ENCODE results near the gene ADAMTS8. TPM values are rescaled to one million over a fixed set of nuclear protein-coding genes. Genes with fewer than 3 reads are reported as not detected.

The ADAMTS8 gene
- total RNA-seq, 2 experiments from 2014 or later, result not detected

DNA sequence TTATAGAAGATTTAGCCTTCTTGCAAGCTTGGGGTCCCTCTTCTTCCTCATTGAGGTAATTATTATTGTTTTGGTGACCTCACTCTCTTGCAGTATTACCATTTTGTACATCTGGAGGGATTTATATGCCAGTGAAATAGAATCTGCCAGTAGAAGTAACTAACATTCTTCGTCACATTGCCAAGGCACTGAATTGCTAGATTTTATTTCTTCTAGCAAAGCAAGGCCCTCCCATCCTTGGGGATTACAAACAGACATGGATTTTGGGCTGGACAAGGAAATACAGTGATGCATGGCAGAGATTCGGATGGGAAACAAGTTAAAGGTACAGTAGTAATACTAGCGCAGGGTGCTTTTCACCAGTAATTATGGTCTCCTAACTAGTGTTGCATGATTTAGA is 27.9 kb upstream of the ADAMTS8 start:
- no peaks in the 10 kb centered on the region for H3K4me1 Mint-ChIP-seq (ENCODE audit: low read depth)

DNA sequence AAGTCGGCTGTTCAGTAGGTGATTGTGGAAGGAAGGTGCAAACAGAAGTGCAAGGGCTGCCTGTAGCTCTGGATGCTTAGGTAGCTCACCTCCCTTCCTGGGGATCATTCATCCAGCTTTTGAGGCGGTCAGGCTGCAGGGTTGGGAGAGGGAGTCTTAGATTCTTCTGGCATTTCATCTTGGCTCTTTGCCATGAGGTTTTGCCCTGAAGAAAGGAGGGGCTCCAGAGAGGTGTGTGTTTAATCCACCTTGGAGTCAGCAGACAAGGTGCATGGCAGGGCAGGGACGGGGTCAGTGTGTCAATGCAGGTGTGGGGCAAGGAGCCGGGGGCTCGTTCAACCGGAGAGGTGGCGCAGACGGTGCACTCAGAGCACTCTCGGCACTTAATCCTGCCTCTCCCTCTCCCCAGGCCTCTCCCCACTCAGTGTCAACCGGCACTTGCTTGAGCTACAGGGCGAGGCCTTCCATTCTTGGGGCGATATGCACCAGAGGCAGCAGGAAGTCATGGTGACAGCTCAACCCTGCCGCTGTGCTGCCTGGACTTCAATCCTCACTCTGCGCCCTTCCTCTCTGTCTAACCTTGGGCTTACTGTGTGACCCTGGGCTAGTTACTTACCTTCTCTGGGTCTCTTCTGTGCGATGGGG is 27.2 kb upstream of the ADAMTS8 start:
- POLR2A ChIA-PET, result no interaction called here
- H3K4me1 Mint-ChIP-seq (ENCODE audit: low read depth), result no peaks in the 10 kb centered on the region
- ATAC-seq (no peak), DNase-seq (no peak)
- no peaks in the 10 kb centered on the region for H3K36me3 Mint-ChIP-seq (ENCODE audit: low read depth)
- no peak overlapping the region for H3K4me3 Mint-ChIP-seq
- no peaks in the 10 kb centered on the region for H3K9me3 Mint-ChIP-seq (ENCODE audit: insufficient read depth)
- peaks cover 26% of the 10 kb centered on the region for H3K27me3 Mint-ChIP-seq (ENCODE audit: low read depth)
- no peak overlapping the region for H3K27ac Mint-ChIP-seq
- CTCF ChIA-PET, result no interaction called here

More for the DNA sequence above, 27.9 kb upstream of the ADAMTS8 start:
- POLR2A ChIA-PET, result no interaction called here
- peaks cover 19% of the 10 kb centered on the region for H3K27me3 Mint-ChIP-seq (ENCODE audit: low read depth)
- no peaks in the 10 kb centered on the region for H3K36me3 Mint-ChIP-seq (ENCODE audit: low read depth)
- H3K4me3 Mint-ChIP-seq, result no peak overlapping the region
- DNase-seq (no peak), ATAC-seq (no peak)
- H3K27ac Mint-ChIP-seq, result no peak overlapping the region
- CTCF ChIA-PET, result no interaction called here
- no peaks in the 10 kb centered on the region for H3K9me3 Mint-ChIP-seq (ENCODE audit: insufficient read depth)

DNA sequence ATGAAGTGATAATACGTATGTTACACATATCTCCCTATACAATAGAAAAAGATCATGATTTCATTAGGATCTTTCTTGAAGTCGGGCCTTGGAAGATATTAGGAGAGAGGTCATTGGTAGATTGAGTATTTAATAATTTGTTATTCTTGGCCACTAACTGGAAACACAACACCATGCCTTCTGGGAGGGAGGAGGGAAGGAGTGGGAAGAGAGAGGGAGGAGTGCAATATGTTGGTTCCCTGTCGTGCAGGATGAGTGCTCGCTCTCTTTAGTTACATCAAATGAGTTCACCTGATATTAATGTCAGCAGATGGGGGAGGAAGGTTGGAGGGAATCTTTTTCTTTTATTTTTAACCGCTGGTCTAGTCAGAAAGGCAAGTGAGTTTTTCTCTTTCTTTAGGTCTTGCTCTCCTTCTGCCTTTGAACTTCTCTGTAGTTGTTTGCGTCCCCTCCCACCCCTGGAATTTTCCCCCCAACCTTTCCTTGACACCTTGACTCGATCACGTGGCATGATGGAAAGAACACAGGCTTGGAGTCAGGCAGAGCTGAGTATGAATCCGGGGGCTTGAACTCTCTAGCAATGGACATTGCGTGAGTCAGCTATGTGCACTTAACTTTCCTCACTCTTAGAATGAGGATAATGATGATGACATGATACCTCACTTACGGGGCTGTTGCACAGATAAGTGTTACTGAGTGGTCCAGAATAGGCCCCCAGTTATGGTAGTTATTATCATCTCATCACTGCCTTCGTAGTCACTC is 26.3 kb upstream of the ADAMTS8 start:
- ATAC-seq (no peak), DNase-seq (no peak)
- Mint-ChIP-seq H3K27me3 (ENCODE audit: low read depth) (peaks cover 35% of the 10 kb centered on the region), H3K9me3 (ENCODE audit: insufficient read depth) (no peaks in the 10 kb centered on the region), H3K4me3 (no peak overlapping the region), H3K27ac (no peak overlapping the region), H3K36me3 (ENCODE audit: low read depth) (no peaks in the 10 kb centered on the region), H3K4me1 (ENCODE audit: low read depth) (peaks cover 3% of the 10 kb centered on the region)
- ChIA-PET POLR2A (no interaction called here), CTCF (no interaction called here)

DNA sequence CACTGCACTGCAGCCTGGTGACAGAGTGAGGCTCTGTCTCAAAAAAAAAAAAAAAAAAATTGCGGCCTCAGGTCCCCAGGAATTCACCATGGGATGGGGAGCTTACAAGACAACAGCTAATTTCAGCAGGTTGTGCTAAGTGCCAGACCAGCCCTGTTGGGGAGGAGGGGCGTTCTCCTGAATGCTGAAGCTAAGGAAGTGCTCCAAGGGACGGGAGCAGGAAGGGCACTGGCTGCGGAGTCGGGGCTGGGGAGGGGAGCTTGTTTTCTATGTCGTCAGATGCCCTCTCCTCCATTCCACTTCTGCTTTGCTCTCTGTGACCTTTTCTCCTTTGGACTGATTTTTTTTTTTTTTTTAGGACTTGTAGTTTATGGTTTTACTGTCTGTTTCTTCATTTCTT is 24.5 kb upstream of the ADAMTS8 start:
- Mint-ChIP-seq H3K27me3 (ENCODE audit: low read depth) (peaks cover 46% of the 10 kb centered on the region), H3K9me3 (ENCODE audit: insufficient read depth) (no peaks in the 10 kb centered on the region), H3K27ac (no peak overlapping the region), H3K4me1 (ENCODE audit: low read depth) (peaks cover 8% of the 10 kb centered on the region), H3K36me3 (ENCODE audit: low read depth) (no peaks in the 10 kb centered on the region), H3K4me3 (no peak overlapping the region)
- ChIA-PET POLR2A (interaction anchor here (0.6 kb wide), 1 partner anchor 35 kb away, joined by 3 read pairs; no protein-coding TSS in a partner anchor), CTCF (interaction anchor here (0.6 to 1.5 kb wide), 3 partner anchors 10 to 614 kb away, joined by 3 to 4 read pairs (median 4); no protein-coding TSS in a partner anchor)
- no peak for ATAC-seq
- no peak for DNase-seq

GRCh38 chr11:130452176-130452575 is 23.8 kb upstream of the ADAMTS8 start:
- ATAC-seq, result no peak
- H3K9me3 Mint-ChIP-seq (ENCODE audit: insufficient read depth), result no peaks in the 10 kb centered on the region
- ChIA-PET POLR2A (no interaction called here), CTCF (interaction anchor here (1.5 kb wide), 2 partner anchors 17 to 410 kb away, joined by 4 to 5 read pairs; no protein-coding TSS in a partner anchor)
- peaks cover 48% of the 10 kb centered on the region for H3K27me3 Mint-ChIP-seq (ENCODE audit: low read depth)
- H3K36me3 Mint-ChIP-seq (ENCODE audit: low read depth), result no peaks in the 10 kb centered on the region
- H3K4me3 Mint-ChIP-seq, result no peak overlapping the region
- peaks cover 9% of the 10 kb centered on the region for H3K4me1 Mint-ChIP-seq (ENCODE audit: low read depth)
- DNase-seq, result no peak
- H3K27ac Mint-ChIP-seq, result no peak overlapping the region

DNA sequence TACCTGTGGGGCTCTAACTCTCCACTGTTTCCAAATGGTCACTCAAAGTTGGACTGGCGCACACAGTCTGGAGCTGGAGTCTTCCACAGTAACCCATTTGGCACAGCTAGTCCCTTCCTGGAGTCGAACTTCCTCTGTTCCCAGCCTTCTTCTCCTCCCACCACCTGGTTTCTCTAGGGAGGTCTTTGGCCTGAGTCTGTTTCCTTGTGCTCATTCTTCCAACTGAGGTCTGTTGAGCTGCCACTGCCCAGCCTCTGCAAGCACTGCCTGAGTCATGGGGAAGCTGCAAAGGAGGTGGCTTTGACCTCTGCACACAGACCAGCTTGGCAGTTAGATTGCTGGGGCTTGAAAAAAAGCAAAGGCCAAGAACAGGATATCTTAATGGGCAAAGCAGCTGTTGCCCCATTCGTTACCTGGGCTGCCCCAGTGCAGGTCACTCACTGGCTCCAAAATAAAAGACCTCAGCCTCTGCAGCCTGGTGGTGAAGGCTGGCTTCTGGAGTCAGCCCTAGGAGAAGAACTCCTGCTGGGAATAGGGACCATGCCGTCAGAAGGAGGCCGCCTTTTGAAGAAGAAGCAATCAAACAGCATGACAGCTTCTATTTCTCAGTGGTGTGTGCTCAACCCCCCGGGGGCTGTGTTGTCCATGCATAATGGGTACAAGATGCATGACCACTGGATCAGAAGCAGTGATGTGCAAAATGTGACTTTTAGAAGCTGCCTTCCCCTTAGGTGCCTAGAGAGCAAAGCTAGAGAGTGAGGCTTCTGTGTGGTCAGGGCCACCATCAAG is 23.0 kb upstream of the ADAMTS8 start:
- ATAC-seq (no peak), DNase-seq (no peak)
- no peaks in the 10 kb centered on the region for H3K9me3 Mint-ChIP-seq (ENCODE audit: insufficient read depth)
- ChIA-PET CTCF (interaction anchor here (1.5 kb wide), 2 partner anchors 17 to 411 kb away, joined by 4 to 5 read pairs; no protein-coding TSS in a partner anchor), POLR2A (no interaction called here)
- H3K4me3 Mint-ChIP-seq, result no peak overlapping the region
- H3K36me3 Mint-ChIP-seq (ENCODE audit: low read depth), result no peaks in the 10 kb centered on the region
- peaks cover 9% of the 10 kb centered on the region for H3K4me1 Mint-ChIP-seq (ENCODE audit: low read depth)
- peaks cover 53% of the 10 kb centered on the region for H3K27me3 Mint-ChIP-seq (ENCODE audit: low read depth)
- H3K27ac Mint-ChIP-seq, result no peak overlapping the region

- Mint-ChIP-seq H3K36me3 (ENCODE audit: low read depth) (no peaks in the 10 kb centered on the region), H3K27ac (no peak overlapping the region), H3K4me3 (peak overlapping the region; percentile 51), H3K4me1 (ENCODE audit: low read depth) (peaks cover 9% of the 10 kb centered on the region), H3K27me3 (ENCODE audit: low read depth) (peaks cover 62% of the 10 kb centered on the region), H3K9me3 (ENCODE audit: insufficient read depth) (no peaks in the 10 kb centered on the region)
- DNase-seq, result no peak
- ATAC-seq, result no peak
- POLR2A ChIA-PET, result no interaction called here
- CTCF ChIA-PET, result interaction anchor here (1.4 kb wide), 1 partner anchor 13 kb away, joined by 3 read pairs; no protein-coding TSS in a partner anchor
Observed at GRCh38 chr11:130449996-130450769, 21.8 kb upstream of the ADAMTS8 start.

DNA sequence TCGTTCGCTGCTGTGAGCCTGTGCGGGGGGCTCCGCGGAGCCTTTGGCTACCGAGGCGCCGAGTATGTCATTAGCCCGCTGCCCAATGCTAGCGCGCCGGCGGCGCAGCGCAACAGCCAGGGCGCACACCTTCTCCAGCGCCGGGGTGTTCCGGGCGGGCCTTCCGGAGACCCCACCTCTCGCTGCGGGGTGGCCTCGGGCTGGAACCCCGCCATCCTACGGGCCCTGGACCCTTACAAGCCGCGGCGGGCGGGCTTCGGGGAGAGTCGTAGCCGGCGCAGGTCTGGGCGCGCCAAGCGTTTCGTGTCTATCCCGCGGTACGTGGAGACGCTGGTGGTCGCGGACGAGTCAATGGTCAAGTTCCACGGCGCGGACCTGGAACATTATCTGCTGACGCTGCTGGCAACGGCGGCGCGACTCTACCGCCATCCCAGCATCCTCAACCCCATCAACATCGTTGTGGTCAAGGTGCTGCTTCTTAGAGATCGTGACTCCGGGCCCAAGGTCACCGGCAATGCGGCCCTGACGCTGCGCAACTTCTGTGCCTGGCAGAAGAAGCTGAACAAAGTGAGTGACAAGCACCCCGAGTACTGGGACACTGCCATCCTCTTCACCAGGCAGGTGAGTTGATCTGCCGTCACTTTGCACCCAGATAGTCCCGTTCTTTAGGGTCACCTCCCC is 21.0 kb upstream of the ADAMTS8 start:
- no peaks in the 10 kb centered on the region for H3K36me3 Mint-ChIP-seq (ENCODE audit: low read depth)
- H3K9me3 Mint-ChIP-seq (ENCODE audit: insufficient read depth), result no peaks in the 10 kb centered on the region
- H3K27ac Mint-ChIP-seq, result no peak overlapping the region
- H3K27me3 Mint-ChIP-seq (ENCODE audit: low read depth), result peaks cover 59% of the 10 kb centered on the region
- DNase-seq (no peak), ATAC-seq (no peak)
- H3K4me1 Mint-ChIP-seq (ENCODE audit: low read depth), result peaks cover 9% of the 10 kb centered on the region
- H3K4me3 Mint-ChIP-seq, result peak overlapping the region; percentile 57
- ChIA-PET CTCF (interaction anchor here (1.4 kb wide), 1 partner anchor 12 kb away, joined by 3 read pairs; no protein-coding TSS in a partner anchor), POLR2A (no interaction called here)

DNA sequence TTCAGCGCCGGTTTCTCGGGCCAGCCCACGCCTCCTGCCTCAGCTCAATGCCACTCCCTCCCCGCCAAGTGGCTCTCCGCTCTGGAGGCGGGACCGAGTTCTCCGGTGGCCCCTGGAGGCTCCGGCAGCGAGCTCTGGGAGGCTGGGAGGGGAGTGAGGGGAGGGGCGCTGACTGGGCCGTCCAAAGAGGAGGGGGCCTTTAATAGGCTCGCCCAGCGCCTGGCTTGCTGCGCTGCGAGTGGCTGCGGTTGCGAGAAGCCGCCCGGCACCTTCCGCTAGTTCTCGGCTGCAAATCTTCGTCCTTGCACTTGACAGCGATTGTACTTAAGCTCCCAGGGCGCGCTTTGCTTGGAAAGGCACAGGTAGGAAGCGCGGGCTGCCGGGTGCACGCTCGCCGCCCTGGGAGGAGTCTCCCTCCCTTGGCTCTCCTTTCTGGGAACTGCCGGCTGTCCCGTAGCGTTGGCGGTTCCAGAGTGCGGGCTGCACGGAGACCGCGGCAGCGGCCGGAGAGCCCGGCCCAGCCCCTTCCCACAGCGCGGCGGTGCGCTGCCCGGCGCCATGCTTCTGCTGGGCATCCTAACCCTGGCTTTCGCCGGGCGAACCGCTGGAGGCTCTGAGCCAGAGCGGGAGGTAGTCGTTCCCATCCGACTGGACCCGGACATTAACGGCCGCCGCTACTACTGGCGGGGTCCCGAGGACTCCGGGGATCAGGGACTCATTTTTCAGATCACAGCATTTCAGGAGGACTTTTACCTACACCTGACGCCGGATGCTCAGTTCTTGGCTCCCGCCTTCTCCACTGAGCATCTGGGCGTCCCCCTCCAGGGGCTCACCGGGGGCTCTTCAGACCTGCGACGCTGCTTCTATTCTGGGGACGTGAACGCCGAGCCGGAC is 20.3 kb upstream of the ADAMTS8 start, which contains the start of gene ADAMTS15:
TSS of gene ADAMTS15 (plus strand) at position 230 of the 894 bp plus-strand sequence. CDS start at position 559, 329 bp downstream.
- H3K4me3 Mint-ChIP-seq, result peak within 1 kb of the TSS; percentile 57
- no peaks in the 10 kb centered on the region for H3K36me3 Mint-ChIP-seq (ENCODE audit: low read depth)
- ChIA-PET CTCF (interaction anchor here (1.2 to 3.4 kb wide), 2 partner anchors 13 to 413 kb away, joined by 4 to 13 read pairs; no protein-coding TSS in a partner anchor), POLR2A (no interaction called here)
- H3K27me3 Mint-ChIP-seq (ENCODE audit: low read depth), result peaks cover 56% of the 10 kb centered on the region
- no peaks in the 10 kb centered on the region for H3K9me3 Mint-ChIP-seq (ENCODE audit: insufficient read depth)
- peaks cover 9% of the 10 kb centered on the region for H3K4me1 Mint-ChIP-seq (ENCODE audit: low read depth)
- DNase-seq, result peak; percentile 58
- no peak within 1 kb of the TSS for H3K27ac Mint-ChIP-seq
- ATAC-seq, result peak; percentile 93

GRCh38 chr11:130448039-130448415 is 19.6 kb upstream of the ADAMTS8 start:
- ATAC-seq (no peak), DNase-seq (no peak)
- Mint-ChIP-seq H3K36me3 (ENCODE audit: low read depth) (no peaks in the 10 kb centered on the region), H3K4me1 (ENCODE audit: low read depth) (peaks cover 9% of the 10 kb centered on the region), H3K9me3 (ENCODE audit: insufficient read depth) (no peaks in the 10 kb centered on the region), H3K27me3 (ENCODE audit: low read depth) (peaks cover 56% of the 10 kb centered on the region), H3K27ac (no peak overlapping the region), H3K4me3 (peak overlapping the region; percentile 57)
- POLR2A ChIA-PET, result no interaction called here
- CTCF ChIA-PET, result interaction anchor here (1.2 to 3.4 kb wide), 2 partner anchors 13 to 414 kb away, joined by 4 to 13 read pairs; no protein-coding TSS in a partner anchor

Data from activated CD8-positive, alpha-beta T cell treated with anti-CD3 and anti-CD28 coated beads, Interleukin-2, amount 10 ng/mL, durations not matched to agents 7 days and 5 days (primary cell).